Endothelial cell of hepatic sinusoid (primary cell): ENCODE data around the gene FETUB.

Experiments used
- in situ Hi-C: cut with HindIII; loops from 2 replicates; pipeline ENCODE4 v1.10.0; 2017; ENCODE audit warnings: low sequenced_read_pairs

Gene FETUB

GRCh38 chr3:186639778-186640472 lies at the start of gene FETUB:
Gene FETUB (plus strand): TSS chr3:186640399. CDS start chr3:186640461, 62 bp downstream.
- in situ Hi-C loops, result no loop called here

GRCh38 chr3:186590580-186591295 lies 49.5 kb upstream of the FETUB start:
- in situ Hi-C loops, result no loop called here

- in situ Hi-C loops, result no loop called here
Measured at GRCh38 chr3:186592682-186593081, 47.5 kb upstream of the FETUB start.

GRCh38 chr3:186593862-186594261 lies 46.3 kb upstream of the FETUB start:
- in situ Hi-C loops, result no loop called here

GRCh38 chr3:186594591-186595113 lies 45.5 kb upstream of the FETUB start:
- in situ Hi-C loops, result no loop called here

- in situ Hi-C loops, result no loop called here
Measured at GRCh38 chr3:186596568-186597287, 43.5 kb upstream of the FETUB start.

- in situ Hi-C loops, result no loop called here
Measured at GRCh38 chr3:186598108-186598784, 42.0 kb upstream of the FETUB start.

- in situ Hi-C loops, result no loop called here
Measured at GRCh38 chr3:186598794-186599141, 41.4 kb upstream of the FETUB start.

GRCh38 chr3:186599142-186599784 lies 40.9 kb upstream of the FETUB start:
- in situ Hi-C loops, result no loop called here

GRCh38 chr3:186599785-186600166 lies 40.4 kb upstream of the FETUB start:
- in situ Hi-C loops, result loop anchor here (25.0 kb wide), 1 partner anchor 213 kb away; the partner anchor contains the start of gene RFC4

- in situ Hi-C loops, result loop anchor here (25.0 kb wide), 1 partner anchor 211 kb away; the partner anchor contains the start of gene RFC4
Measured at GRCh38 chr3:186600896-186601295, 39.3 kb upstream of the FETUB start.

- in situ Hi-C loops, result loop anchor here (25.0 kb wide), 1 partner anchor 209 kb away; the partner anchor contains the start of gene RFC4
Measured at GRCh38 chr3:186603159-186603558, 37.0 kb upstream of the FETUB start.

- in situ Hi-C loops, result loop anchor here (25.0 kb wide), 1 partner anchor 207 kb away; the partner anchor contains the start of gene RFC4
Measured at GRCh38 chr3:186605078-186605477, 35.1 kb upstream of the FETUB start.

- in situ Hi-C loops, result loop anchor here (25.0 kb wide), 1 partner anchor 206 kb away; the partner anchor contains the start of gene RFC4
Measured at GRCh38 chr3:186605561-186606545, 34.3 kb upstream of the FETUB start.

- in situ Hi-C loops, result loop anchor here (25.0 kb wide), 1 partner anchor 204 kb away; the partner anchor contains the start of gene RFC4
Measured at GRCh38 chr3:186608624-186609215, 31.5 kb upstream of the FETUB start.

- in situ Hi-C loops, result loop anchor here (25.0 kb wide), 1 partner anchor 203 kb away; the partner anchor contains the start of gene RFC4
Measured at GRCh38 chr3:186609247-186609868, 30.8 kb upstream of the FETUB start.

- in situ Hi-C loops, result loop anchor here (25.0 kb wide), 1 partner anchor 200 kb away; the partner anchor contains the start of gene RFC4
Measured at GRCh38 chr3:186612065-186612464, 28.1 kb upstream of the FETUB start.
